ENCODE measurements around the gene EFHD1. TPM values are rescaled to one million over a fixed set of nuclear protein-coding genes. Genes with fewer than 3 reads are reported as not detected.
"Not testable (repeated sequence)": the region's sequence is repeated elsewhere in the genome, so short reads cannot be mapped to it uniquely, and the experiment has no call there.

Gene EFHD1
- total RNA-seq, 1 experiment from 2014 or later: 20.7 TPM

GRCh38 chr2:232714969-232715368 is 81.6 kb downstream of the EFHD1 start:
- no peaks in the 10 kb centered on the region for H3K27me3 ChIP-seq
- H3K9me3 ChIP-seq (replicated peaks): no peaks in the 10 kb centered on the region
- no peak for DNase-seq
- H3K4me3 ChIP-seq: no peak overlapping the region
- no peak overlapping the region for H3K27ac ChIP-seq
- no peaks in the 10 kb centered on the region for H3K4me1 ChIP-seq
- peaks cover 53% of the 10 kb centered on the region for H3K36me3 ChIP-seq

- not testable (repeated sequence) for H3K9me3 ChIP-seq (replicated peaks); H3K27me3 ChIP-seq; H3K27ac ChIP-seq; DNase-seq; H3K4me1 ChIP-seq; H3K4me3 ChIP-seq
- peaks cover 38% of the 10 kb centered on the region for H3K36me3 ChIP-seq
These were observed 86.7 kb downstream of the EFHD1 start for GRCh38 chr2:232720056-232720455.

GRCh38 chr2:232721261-232721660 is 87.9 kb downstream of the EFHD1 start:
- peaks cover 47% of the 10 kb centered on the region for H3K36me3 ChIP-seq

GRCh38 chr2:232721882-232722281 is 88.5 kb downstream of the EFHD1 start:
- Histone ChIP-seq H3K27ac (no peak overlapping the region), H3K9me3 (replicated peaks) (no peaks in the 10 kb centered on the region), H3K4me1 (no peaks in the 10 kb centered on the region), H3K27me3 (no peaks in the 10 kb centered on the region), H3K4me3 (no peak overlapping the region), H3K36me3 (peaks cover 46% of the 10 kb centered on the region)
- no peak for DNase-seq

More at GRCh38 chr2:232721261-232721660, 87.9 kb downstream of the EFHD1 start:
- Histone ChIP-seq H3K9me3 (replicated peaks) (no peaks in the 10 kb centered on the region), H3K4me1 (no peaks in the 10 kb centered on the region), H3K4me3 (no peak overlapping the region), H3K27me3 (no peaks in the 10 kb centered on the region), H3K27ac (no peak overlapping the region)
- DNase-seq: no peak

GRCh38 chr2:232723027-232723426 is 89.6 kb downstream of the EFHD1 start:
- Histone ChIP-seq H3K27me3 (no peaks in the 10 kb centered on the region), H3K9me3 (replicated peaks) (no peaks in the 10 kb centered on the region), H3K27ac (no peak overlapping the region), H3K36me3 (peaks cover 36% of the 10 kb centered on the region), H3K4me3 (no peak overlapping the region), H3K4me1 (no peaks in the 10 kb centered on the region)
- DNase-seq: no peak

- H3K4me3 ChIP-seq: no peak overlapping the region
- no peaks in the 10 kb centered on the region for H3K4me1 ChIP-seq
- peaks cover 41% of the 10 kb centered on the region for H3K36me3 ChIP-seq
- no peak for DNase-seq
- H3K27ac ChIP-seq: no peak overlapping the region
- no peaks in the 10 kb centered on the region for H3K9me3 ChIP-seq (replicated peaks)
- no peaks in the 10 kb centered on the region for H3K27me3 ChIP-seq
These were observed 95.4 kb downstream of the EFHD1 start for GRCh38 chr2:232728785-232729184.

- no peaks in the 10 kb centered on the region for H3K9me3 ChIP-seq (replicated peaks)
- H3K4me3 ChIP-seq: no peak overlapping the region
- DNase-seq: no peak
- H3K4me1 ChIP-seq: no peaks in the 10 kb centered on the region
- no peak overlapping the region for H3K27ac ChIP-seq
- H3K27me3 ChIP-seq: no peaks in the 10 kb centered on the region
- H3K36me3 ChIP-seq: peaks cover 47% of the 10 kb centered on the region
These were observed 98.1 kb downstream of the EFHD1 start for GRCh38 chr2:232731470-232731869.

Other genes with a start within 250 kb of the EFHD1 start
- not detected in 2 replicates for gene ALPG, start 226.8 kb upstream of the EFHD1 start, total RNA-seq (2014; rRNA removed; shearing (Covaris generic))
- gene ALPI, start 177.5 kb upstream of the EFHD1 start, total RNA-seq (2014; rRNA removed; shearing (Covaris generic)): not detected in 2 replicates
- gene ECEL1, start 145.8 kb upstream of the EFHD1 start, total RNA-seq (2014; rRNA removed; shearing (Covaris generic)): not detected in 2 replicates
- 0.38 and 0.48 TPM in 2 replicates for gene PRSS56, start 113.2 kb upstream of the EFHD1 start, total RNA-seq (2014; rRNA removed; shearing (Covaris generic))
- 91.0 and 92.4 TPM in 2 replicates for gene CHRND, start 107.4 kb upstream of the EFHD1 start, total RNA-seq (2014; rRNA removed; shearing (Covaris generic))
- 25.2 and 36.6 TPM in 2 replicates for gene CHRNG, start 93.9 kb upstream of the EFHD1 start, total RNA-seq (2014; rRNA removed; shearing (Covaris generic))
- gene TIGD1, start 83.0 kb upstream of the EFHD1 start, total RNA-seq (2014; rRNA removed; shearing (Covaris generic)): 10.2 and 13.5 TPM in 2 replicates
- gene EIF4E2, start 82.9 kb upstream of the EFHD1 start, total RNA-seq (2014; rRNA removed; shearing (Covaris generic)): 168 and 180 TPM in 2 replicates
- gene GIGYF2, start 63.7 kb downstream of the EFHD1 start, total RNA-seq (2014; rRNA removed; shearing (Covaris generic)): 79.5 and 97.2 TPM in 2 replicates
- gene KCNJ13, start 143.0 kb downstream of the EFHD1 start, total RNA-seq (2014; rRNA removed; shearing (Covaris generic)): not detected in 2 replicates
- gene SNORC, start 236.7 kb downstream of the EFHD1 start, total RNA-seq (2014; rRNA removed; shearing (Covaris generic)): 0.33 and 0.75 TPM in 2 replicates

Measured in SJCRH30 (cell line).